Fibroblast of peridontal ligament (primary cell): Measurements from ENCODE around the gene SLCO2B1.
A peak's percentile ranks its signal among the peaks of the same experiment; 100 is the strongest.

Source experiments
- DNase-seq: peaks from one replicate; pipeline ENCODE4 v3.0.0-alpha.2; 2010; ENCODE audit errors: extremely low read depth

Gene SLCO2B1

GRCh38 chr11:75219869-75220268 is 69.0 kb downstream of the SLCO2B1 start:
- no peak for DNase-seq

DNA sequence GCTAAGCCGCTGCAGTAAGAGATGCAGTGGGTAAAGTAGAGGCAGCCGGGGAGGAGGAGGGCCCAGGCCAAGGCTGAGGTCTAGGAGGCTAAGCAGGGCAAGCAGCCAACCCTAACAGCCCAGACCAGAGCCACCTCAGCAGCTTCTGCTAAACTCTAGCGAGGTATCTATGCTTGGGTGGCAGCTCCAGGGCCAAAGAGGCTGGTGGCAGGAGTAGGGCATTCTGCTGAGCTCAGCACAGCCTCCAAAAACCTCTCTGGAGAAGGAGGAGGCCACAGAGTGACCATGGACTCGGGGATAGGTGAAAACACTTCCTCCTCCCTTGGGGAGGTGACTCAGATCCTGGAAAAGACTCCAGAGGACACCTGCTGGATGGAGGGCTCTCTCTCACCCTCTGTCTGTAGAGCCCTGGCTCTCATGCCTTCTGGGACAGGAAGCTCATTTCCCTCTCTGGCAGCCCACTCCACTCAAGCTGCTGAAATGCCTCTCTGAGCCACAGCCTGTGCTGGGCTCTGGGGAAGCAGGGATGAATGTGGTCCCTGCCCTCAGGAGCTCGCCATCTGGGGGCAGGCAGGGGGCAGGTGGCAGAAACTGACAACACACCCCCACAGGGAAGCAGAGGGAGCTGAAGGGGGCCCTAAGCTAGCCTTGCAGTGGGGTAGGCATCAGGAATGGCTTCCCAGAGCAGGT is 73.2 kb downstream of the SLCO2B1 start:
- DNase-seq, result no peak

DNA sequence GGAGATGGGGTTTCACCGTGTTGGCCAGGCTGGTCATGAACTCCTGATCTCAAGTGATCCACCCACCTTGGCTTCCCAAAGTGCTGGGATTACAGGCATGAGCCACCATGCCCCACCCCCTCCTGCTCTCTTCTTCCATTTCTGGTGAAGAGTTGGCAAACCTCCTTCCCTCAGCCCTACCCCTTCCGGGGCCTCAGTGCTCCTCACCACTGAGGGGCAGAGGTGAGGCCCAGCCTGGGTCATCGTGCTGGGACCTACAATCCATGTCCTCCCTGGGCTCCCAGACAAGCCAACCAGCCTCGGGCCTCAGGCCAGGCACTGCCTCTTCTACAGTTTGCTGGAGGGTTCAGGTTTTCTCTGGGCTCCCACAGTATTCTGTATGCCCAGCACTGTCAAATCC is 74.9 kb downstream of the SLCO2B1 start:
- DNase-seq, result no peak

DNA sequence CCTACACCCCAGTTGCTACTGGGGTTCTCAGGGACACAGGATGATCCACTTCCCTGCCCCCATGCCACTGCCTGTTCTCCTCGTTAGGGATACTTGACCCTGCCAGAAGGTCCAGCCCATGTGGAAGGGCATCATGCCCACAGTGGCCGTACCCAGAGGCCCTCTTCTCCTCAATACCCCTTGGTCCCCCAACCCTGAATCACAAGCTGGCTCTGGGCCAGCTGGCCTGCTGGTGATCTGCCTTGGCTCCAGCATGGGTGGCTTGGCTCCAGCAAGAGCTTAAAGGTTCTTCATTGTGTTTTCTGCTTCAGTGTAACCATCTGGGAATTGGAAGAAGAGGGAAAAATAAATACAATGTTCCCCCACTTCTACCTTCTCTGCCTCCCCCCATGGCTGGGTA is 78.6 kb downstream of the SLCO2B1 start:
- DNase-seq, result no peak

DNA sequence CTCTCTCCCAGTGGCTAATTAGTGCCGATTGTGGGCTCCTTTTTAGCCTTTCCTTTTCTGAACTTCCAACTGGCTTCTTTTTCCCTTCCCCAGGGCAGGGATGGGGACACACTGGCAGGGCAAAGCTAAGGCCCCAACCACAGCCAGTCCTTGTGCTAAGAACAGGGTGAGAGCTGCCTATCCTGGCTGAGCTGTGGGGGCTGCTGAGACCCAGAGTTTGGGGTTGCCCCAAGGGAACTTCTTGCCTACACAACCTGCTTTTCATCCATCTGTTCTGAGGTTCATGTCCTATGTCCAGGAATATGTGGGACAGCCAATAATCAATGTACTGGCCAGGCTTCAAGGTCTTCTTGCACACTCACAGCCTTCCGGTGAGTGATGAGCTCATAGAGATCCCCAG is 79.7 kb downstream of the SLCO2B1 start:
- DNase-seq, result no peak

GRCh38 chr11:75233754-75234172 is 82.9 kb downstream of the SLCO2B1 start:
- peak; percentile 58 for DNase-seq

DNA sequence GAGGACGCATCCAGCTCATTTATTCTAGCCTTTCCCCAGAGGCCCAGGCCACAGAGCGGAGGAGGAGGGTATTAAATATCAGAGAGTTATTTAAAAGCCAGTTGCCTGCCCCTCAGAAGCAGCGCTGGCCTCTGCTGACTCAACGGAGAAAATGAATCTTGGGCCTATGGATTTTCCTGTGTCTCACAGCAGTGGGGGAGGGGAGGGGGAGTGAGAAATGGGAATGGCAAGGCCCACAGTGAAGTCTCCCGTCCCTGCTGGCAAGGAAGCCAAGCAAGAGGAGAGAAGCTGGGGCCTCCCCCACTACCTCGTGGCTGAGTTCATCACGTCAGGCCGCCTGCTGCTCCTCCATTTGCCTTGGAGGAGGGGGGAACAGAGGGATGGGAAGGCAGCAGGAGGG is 85.2 kb downstream of the SLCO2B1 start:
- no peak for DNase-seq

GRCh38 chr11:75237050-75237449 is 86.1 kb downstream of the SLCO2B1 start:
- no peak for DNase-seq

- DNase-seq, result no peak
These were observed 87.9 kb downstream of the SLCO2B1 start for GRCh38 chr11:75238595-75239440.

GRCh38 chr11:75239531-75240290 is 88.8 kb downstream of the SLCO2B1 start:
- DNase-seq, result no peak

DNA sequence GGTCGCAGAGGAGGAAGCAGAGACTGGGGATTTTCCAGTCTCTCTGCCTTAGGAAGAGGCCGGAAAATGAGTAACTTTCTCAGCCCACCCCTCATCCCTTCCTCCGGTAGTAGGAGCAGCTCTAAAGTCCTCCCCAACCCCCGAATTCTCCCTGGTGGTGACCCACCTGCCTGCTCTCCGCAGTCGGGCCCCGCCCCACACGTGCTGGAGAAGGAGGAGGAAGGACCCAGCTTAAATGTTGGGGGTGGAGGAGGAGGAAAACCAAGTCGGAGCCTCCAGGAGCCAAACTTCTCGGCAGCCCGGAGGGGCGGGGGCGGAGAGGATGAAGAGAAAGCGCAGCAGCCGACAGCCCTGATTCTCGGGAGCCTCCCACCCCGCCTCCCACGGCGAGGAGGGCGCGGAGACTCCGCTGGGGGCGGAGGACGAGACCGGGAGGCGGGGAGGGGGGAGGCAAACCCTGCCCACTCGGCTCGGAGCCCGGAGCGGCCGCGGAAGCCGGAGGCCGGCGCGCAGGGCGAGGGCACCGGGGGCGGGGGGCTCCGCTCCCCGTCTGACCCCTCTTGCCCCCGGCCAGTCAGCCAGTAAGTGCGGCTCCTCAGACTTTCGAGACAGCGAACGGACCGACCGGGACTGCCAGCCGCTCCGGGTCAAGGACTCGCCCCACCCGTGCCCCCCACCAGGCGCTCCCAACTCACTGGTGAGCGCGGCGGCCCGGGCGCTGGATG is 89.6 kb downstream of the SLCO2B1 start, which contains the start of gene TPBGL:
Gene TPBGL, plus strand, starts transcription at position 464 of the 725 bp plus-strand sequence. CDS start 276 bp downstream, outside the sequence.
- DNase-seq, result no peak

DNA sequence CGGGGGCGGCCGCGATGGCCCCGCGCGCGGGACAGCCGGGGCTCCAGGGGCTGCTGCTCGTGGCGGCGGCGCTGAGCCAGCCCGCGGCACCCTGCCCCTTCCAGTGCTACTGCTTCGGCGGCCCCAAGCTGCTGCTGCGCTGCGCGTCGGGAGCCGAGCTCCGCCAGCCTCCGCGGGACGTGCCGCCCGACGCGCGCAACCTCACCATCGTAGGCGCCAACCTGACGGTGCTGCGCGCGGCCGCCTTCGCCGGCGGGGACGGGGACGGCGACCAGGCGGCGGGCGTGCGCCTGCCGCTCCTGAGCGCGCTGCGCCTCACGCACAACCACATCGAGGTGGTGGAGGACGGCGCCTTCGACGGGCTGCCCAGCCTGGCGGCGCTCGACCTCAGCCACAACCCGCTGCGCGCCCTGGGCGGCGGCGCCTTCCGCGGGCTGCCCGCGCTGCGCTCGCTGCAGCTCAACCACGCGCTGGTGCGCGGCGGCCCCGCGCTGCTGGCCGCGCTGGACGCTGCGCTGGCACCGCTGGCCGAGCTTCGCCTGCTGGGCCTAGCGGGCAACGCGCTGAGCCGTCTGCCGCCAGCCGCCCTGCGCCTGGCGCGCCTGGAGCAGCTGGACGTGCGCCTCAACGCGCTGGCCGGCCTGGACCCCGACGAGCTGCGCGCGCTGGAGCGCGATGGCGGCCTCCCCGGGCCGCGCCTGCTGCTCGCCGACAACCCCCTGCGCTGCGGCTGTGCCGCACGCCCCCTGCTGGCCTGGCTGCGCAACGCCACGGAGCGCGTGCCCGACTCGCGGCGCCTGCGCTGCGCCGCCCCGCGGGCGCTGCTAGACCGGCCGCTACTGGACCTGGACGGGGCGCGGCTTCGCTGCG is 90.4 kb downstream of the SLCO2B1 start:
- peak; percentile 67 for DNase-seq

GRCh38 chr11:75241906-75242644 is 91.2 kb downstream of the SLCO2B1 start:
- DNase-seq, result no peak

DNA sequence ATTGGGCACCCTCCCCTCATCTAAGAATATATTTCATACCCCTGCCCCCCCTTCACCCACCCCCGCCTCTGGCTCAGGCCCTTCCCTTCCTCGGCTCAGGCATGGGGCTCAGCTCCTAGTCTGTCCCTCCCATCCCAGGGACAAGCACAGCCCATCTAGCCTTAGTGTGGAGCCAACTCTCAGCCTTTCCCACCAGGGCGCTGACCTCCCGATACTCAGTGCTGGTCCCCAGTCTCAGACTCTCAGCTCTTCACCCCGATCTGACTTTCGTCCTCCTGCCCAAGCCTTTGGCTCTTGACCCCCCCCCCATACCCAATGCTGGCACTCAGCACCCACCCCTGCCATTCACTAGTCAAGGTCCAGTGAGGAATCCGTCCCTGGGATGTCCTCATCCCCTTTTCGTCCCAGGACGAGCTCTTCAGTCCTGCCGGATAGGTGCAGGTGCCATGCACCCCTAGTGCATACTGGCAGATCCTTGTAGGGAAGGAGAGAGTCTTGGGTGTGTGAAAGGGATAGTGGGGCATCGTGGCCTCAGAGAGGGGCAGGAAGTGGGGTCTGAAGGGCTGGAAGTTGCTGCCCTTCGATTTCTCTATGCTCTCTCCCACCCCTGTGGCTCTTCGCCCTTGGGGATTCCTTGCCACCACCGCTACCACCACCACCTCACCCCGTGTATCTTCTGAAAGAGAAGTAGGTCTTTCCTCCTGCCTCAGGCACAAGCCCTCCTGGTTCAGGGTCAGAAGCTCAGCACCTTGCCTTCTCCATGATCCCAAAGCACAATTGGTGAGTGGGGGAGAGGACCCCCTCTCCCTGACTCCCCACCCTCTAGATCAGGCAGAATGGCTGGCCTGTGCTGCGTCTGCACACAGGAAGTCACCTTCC is 92.1 kb downstream of the SLCO2B1 start:
- no peak for DNase-seq

- no peak for DNase-seq
These were observed 93.3 kb downstream of the SLCO2B1 start for GRCh38 chr11:75244052-75244814.

DNA sequence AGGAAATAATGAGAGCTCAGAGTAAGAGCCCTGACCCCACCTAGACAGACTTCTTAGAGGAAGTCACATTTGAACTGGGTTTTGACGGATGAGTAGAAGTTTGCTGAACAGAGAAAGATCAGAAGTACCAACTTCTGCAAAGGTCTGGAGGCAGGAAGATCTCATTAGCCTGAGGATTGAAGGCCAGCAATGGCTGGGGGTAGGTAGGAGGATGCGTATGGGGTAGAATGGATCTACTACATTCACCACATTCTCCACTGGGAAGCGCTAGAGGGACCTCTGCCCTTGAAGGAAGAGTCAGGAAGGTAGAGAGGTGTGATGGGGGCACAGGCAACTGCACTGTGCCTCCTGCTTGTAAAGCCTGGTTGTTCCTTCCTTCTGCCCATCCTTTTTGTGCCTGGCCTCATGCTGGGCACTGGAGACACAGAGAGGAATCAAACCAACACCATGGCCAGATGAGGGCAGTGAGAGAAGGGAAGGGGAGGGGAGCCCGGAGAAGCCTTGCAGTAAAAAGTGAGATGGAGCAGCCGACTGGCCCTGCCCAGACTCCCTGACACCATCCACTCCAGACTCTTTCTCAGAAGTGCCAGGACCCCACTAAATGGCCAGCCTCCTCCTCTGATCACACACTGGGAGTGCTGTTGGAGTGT is 94.6 kb downstream of the SLCO2B1 start:
- no peak for DNase-seq

- DNase-seq, result no peak
These were observed 95.2 kb downstream of the SLCO2B1 start for GRCh38 chr11:75246006-75246670.
